H9 (cell line): ENCODE results near the gene MTCH1. TPM values are rescaled to one million over a fixed set of nuclear protein-coding genes. Genes with fewer than 3 reads are reported as not detected.
A peak's percentile ranks its signal among the peaks of the same experiment; 100 is the strongest.

ENCODE experiments used
- DNase-seq: peaks from one replicate; pipeline ENCODE4 v3.0.0-alpha.2; 2017
- H2AFZ ChIP-seq: one replicate; pipeline ENCODE4 v1.6.1; 2013; ENCODE audit warnings: mild to moderate bottlenecking, low read length, control low read depth, moderate library complexity
- H2AK5ac ChIP-seq: 2 replicates; pipeline ENCODE4 v1.6.1; 2013; ENCODE audit warnings: low read length, control low read depth, mixed read lengths; ENCODE audit not compliant: insufficient read length
- H2BK120ac ChIP-seq: one replicate; pipeline ENCODE4 v1.6.1; 2013; ENCODE audit warnings: low read depth, mild to moderate bottlenecking, low read length, control low read depth, inconsistent platforms; ENCODE audit not compliant: poor library complexity, severe bottlenecking
- H2BK12ac ChIP-seq: 2 replicates; pipeline ENCODE4 v1.6.1; 2013; ENCODE audit warnings: low read length, control low read depth, mixed read lengths, low read depth; ENCODE audit not compliant: insufficient read length
- H2BK15ac ChIP-seq: 2 replicates; pipeline ENCODE4 v1.6.1; 2013; ENCODE audit warnings: low read depth, low read length, control low read depth
- H2BK20ac ChIP-seq: one replicate; pipeline ENCODE4 v1.6.1; 2013; ENCODE audit warnings: low read depth, mild to moderate bottlenecking, low read length, control low read depth, inconsistent platforms; ENCODE audit not compliant: poor library complexity, severe bottlenecking
- H2BK5ac ChIP-seq: 2 replicates; pipeline ENCODE4 v1.6.1; 2013; ENCODE audit warnings: low read length, control low read depth, mixed read lengths; ENCODE audit not compliant: insufficient read length
- H3K14ac ChIP-seq: 2 replicates; pipeline ENCODE4 v1.6.1; 2013; ENCODE audit warnings: low read length, control low read depth; ENCODE audit not compliant: insufficient read depth
- H3K18ac ChIP-seq: 2 replicates; pipeline ENCODE4 v1.6.1; 2013; ENCODE audit warnings: low read depth, mild to moderate bottlenecking, mixed read lengths, low read length, control low read depth; ENCODE audit not compliant: insufficient read length
- H3K23ac ChIP-seq: 2 replicates; pipeline ENCODE4 v1.6.1; 2013; ENCODE audit warnings: low read length, control low read depth, mixed read lengths, low read depth; ENCODE audit not compliant: insufficient read length
- H3K23me2 ChIP-seq: 2 replicates; pipeline ENCODE4 v1.6.1; 2013; ENCODE audit warnings: low read depth, mild to moderate bottlenecking, mixed read lengths, low read length, control low read depth; ENCODE audit not compliant: insufficient read length, poor library complexity, severe bottlenecking
- H3K27ac ChIP-seq: 2 replicates; pipeline ENCODE4 v1.5.1; 2013; ENCODE audit warnings: low read length, control low read depth, mixed read lengths, low read depth; ENCODE audit not compliant: insufficient read length
- H3K27me3 ChIP-seq: 2 replicates; pipeline ENCODE4 v1.6.1; 2013; ENCODE audit warnings: low read length, control low read depth, inconsistent platforms; ENCODE audit not compliant: insufficient read depth
- H3K4ac ChIP-seq: 2 replicates; pipeline ENCODE4 v1.6.1; 2013; ENCODE audit warnings: low read depth, mild to moderate bottlenecking, control low read depth, inconsistent platforms, low read length, moderate library complexity
- H3K4me1 ChIP-seq: 2 replicates; pipeline ENCODE4 v1.6.1; 2013; ENCODE audit warnings: low read length, control low read depth, inconsistent platforms; ENCODE audit not compliant: insufficient read depth
- H3K4me2 ChIP-seq: 2 replicates; pipeline ENCODE4 v1.6.1; 2013; ENCODE audit warnings: low read length, control low read depth, mixed read lengths; ENCODE audit not compliant: insufficient read length, insufficient read depth
- H3K56ac ChIP-seq: 2 replicates; pipeline ENCODE4 v1.6.1; 2013; ENCODE audit warnings: low read depth, mild to moderate bottlenecking, mixed read lengths, low read length, control low read depth; ENCODE audit not compliant: insufficient read length
- H3K79me1 ChIP-seq: 2 replicates; pipeline ENCODE4 v1.6.1; 2013; ENCODE audit warnings: low read depth, mild to moderate bottlenecking, moderate library complexity, low read length, control low read depth, inconsistent platforms; ENCODE audit not compliant: insufficient read depth, poor library complexity, severe bottlenecking
- H3K79me2 ChIP-seq: 2 replicates; pipeline ENCODE4 v1.6.1; 2013; ENCODE audit warnings: low read length, control low read depth, inconsistent platforms; ENCODE audit not compliant: insufficient read depth
- H3K9ac ChIP-seq: 2 replicates; pipeline ENCODE4 v1.6.1; 2013; ENCODE audit warnings: low read length, control low read depth, mixed read lengths; ENCODE audit not compliant: insufficient read length; ENCODE audit errors: extremely low read depth
- H3K9me3 ChIP-seq: one replicate; pipeline ENCODE4 v1.6.1; 2013; ENCODE audit warnings: low read depth, low read length, inconsistent platforms; ENCODE audit not compliant: control insufficient read depth
- H3T11ph ChIP-seq: one replicate; pipeline ENCODE4 v1.6.1; 2013; ENCODE audit warnings: mild to moderate bottlenecking, low read length, control low read depth, inconsistent platforms
- H4K20me1 ChIP-seq: one replicate; pipeline ENCODE4 v1.6.1; 2013; ENCODE audit not compliant: control insufficient read depth, insufficient read length, insufficient read depth
- H4K5ac ChIP-seq: 2 replicates; pipeline ENCODE4 v1.6.1; 2013; ENCODE audit warnings: low read depth, mild to moderate bottlenecking, mixed read lengths, low read length, control low read depth; ENCODE audit not compliant: insufficient read length
- H4K8ac ChIP-seq: replicated peaks from 2 replicates; pipeline ENCODE4 v1.6.1; 2013; ENCODE audit warnings: low read length, control low read depth, mixed read lengths, low read depth; ENCODE audit not compliant: insufficient read length
- H4K91ac ChIP-seq: 2 replicates; pipeline ENCODE4 v1.6.1; 2013; ENCODE audit warnings: low read depth, mild to moderate bottlenecking, moderate library complexity, mixed read lengths, low read length, control low read depth; ENCODE audit not compliant: insufficient read length
- H3K27ac Mint-ChIP-seq, 3 experiments: 2 replicates in 2 of 3; 3 replicates in 1 of 3; pipeline ENCODE4 v1.8.0; 2020 to 2021; ENCODE audit warnings: mixed read lengths in 3 of 3, mild to moderate bottlenecking in 1 of 3, moderate library complexity in 1 of 3
- H3K27me3 Mint-ChIP-seq: 2 replicates; pipeline ENCODE4 v1.8.0; 2021; ENCODE audit warnings: low read depth, mild to moderate bottlenecking, moderate library complexity, mixed read lengths
- H3K36me3 Mint-ChIP-seq, 3 experiments: 2 replicates in 2 of 3; 3 replicates in 1 of 3; pipeline ENCODE4 v1.8.0; 2020 to 2021; ENCODE audit warnings: low read depth in 3 of 3, mixed read lengths in 3 of 3; ENCODE audit not compliant: insufficient read depth in 1 of 3
- H3K4me1 Mint-ChIP-seq, 2 experiments: 2 replicates each; pipeline ENCODE4 v1.8.0; 2020; ENCODE audit warnings: mixed read lengths in 2 of 2
- H3K4me3 Mint-ChIP-seq, 2 experiments: 2 replicates in 1 of 2; 3 replicates in 1 of 2; pipeline ENCODE4 v1.8.0; 2020 to 2021; ENCODE audit warnings: mild to moderate bottlenecking in 2 of 2, mixed read lengths in 2 of 2, moderate library complexity in 1 of 2
- H3K9me3 Mint-ChIP-seq, 2 experiments: 2 replicates in 1 of 2; 3 replicates in 1 of 2; pipeline ENCODE4 v1.8.0; 2020; ENCODE audit warnings: mild to moderate bottlenecking in 2 of 2, mixed read lengths in 2 of 2, moderate library complexity in 1 of 2
- CTCF ChIP-seq: fragments of 200-600 bp; sonication (generic); conservative IDR thresholded peaks from 3 replicates; pipeline ENCODE4 v1.8.0; 2021; ENCODE audit warnings: antibody characterized with exemption, mild to moderate bottlenecking
- WGBS: extraction: QIAGEN DNeasy Blood & Tissue Kit; methylation state at CpG from one replicate; pipeline ENCODE4 v1.1.7; 2013; ENCODE audit warnings: missing lambda C conversion rate, low lambda C conversion rate, mixed read lengths; ENCODE audit not compliant: insufficient read length; ENCODE audit errors: extremely low coverage; 5-methylcytosine and 5-hydroxymethylcytosine counted together
- total RNA-seq: library from RNA; stranded (reverse); gene quantifications from 2 replicates; pipeline ENCODE4 v1.2.1, GENCODE V29; 2021

MTCH1 gene
- total RNA-seq, 1 experiment from 2014 or later: 200 TPM

- H3K27me3 Mint-ChIP-seq: no peaks in the 10 kb centered on the region
- H3K9me3 Mint-ChIP-seq: no peaks in the 10 kb centered on the region
- peaks cover 61 to 95% (median 94%) of the 10 kb centered on the region in 3 experiments for H3K36me3 Mint-ChIP-seq
Measured at GRCh38 chr6:36971921-36972673, 13.9 kb downstream of the MTCH1 start.

More at GRCh38 chr6:36971921-36972673, 13.9 kb downstream of the MTCH1 start:
- no peak overlapping the region for H2BK12ac ChIP-seq
- H3K27me3 ChIP-seq: no peaks in the 10 kb centered on the region
- no peak overlapping the region for H3K56ac ChIP-seq
- H3K27ac ChIP-seq: no peak overlapping the region
- no peak overlapping the region for H2BK120ac ChIP-seq
- H3K23me2 ChIP-seq: no peaks in the 10 kb centered on the region
- WGBS: no CpG with 5 or more reads among the region's 14 CpGs
- no peak overlapping the region for H3K23ac ChIP-seq
- no peak overlapping the region for H2BK5ac ChIP-seq
- H3K9me3 ChIP-seq: no peaks in the 10 kb centered on the region
- H3K27ac Mint-ChIP-seq: peak overlapping the region in 1 of 3 experiments; percentile 81; a peak in 2 of 7 replicates
- no peak overlapping the region for H2BK15ac ChIP-seq
- H3K4me2 ChIP-seq: no peak overlapping the region
- TF ChIP-seq CTCF: no peak
- no peak overlapping the region for H3K14ac ChIP-seq
- no peak overlapping the region for H3K9ac ChIP-seq
- H2AFZ ChIP-seq: no peak overlapping the region
- H4K20me1 ChIP-seq: no peaks in the 10 kb centered on the region
- H3K4me1 Mint-ChIP-seq: no peaks in the 10 kb centered on the region
- H3K4me1 ChIP-seq: no peaks in the 10 kb centered on the region
- no peak overlapping the region for H4K91ac ChIP-seq
- no peak overlapping the region for H4K5ac ChIP-seq
- no peak for DNase-seq
- H3K18ac ChIP-seq: no peak overlapping the region
- H3K4ac ChIP-seq: no peak overlapping the region
- no peak overlapping the region for H3T11ph ChIP-seq
- H3K79me1 ChIP-seq: no peaks in the 10 kb centered on the region
- no peak overlapping the region for H2AK5ac ChIP-seq
- no peaks in the 10 kb centered on the region for H3K79me2 ChIP-seq
- no peak overlapping the region for H2BK20ac ChIP-seq
- H4K8ac ChIP-seq: no peak overlapping the region
- H3K4me3 Mint-ChIP-seq: no peak overlapping the region
